Measurements from ENCODE around the gene ST6GALNAC4. TPM values are rescaled to one million over a fixed set of nuclear protein-coding genes. Genes with fewer than 3 reads are reported as not detected.

Gene ST6GALNAC4
- total RNA-seq, 1 donor from 2014 or later, result 5.5 TPM

GRCh38 chr9:127960410-127961154 lies 43.7 kb upstream of the ST6GALNAC4 start:
- Histone ChIP-seq H3K9ac (no peak overlapping the region), H3K4me1 (peaks cover 12% of the 10 kb centered on the region), H3K79me2 (ENCODE audit: low read depth) (peaks cover 98% of the 10 kb centered on the region)

GRCh38 chr9:127959841-127960409 lies 43.1 kb upstream of the ST6GALNAC4 start:
- H3K4me2 ChIP-seq, result peak overlapping the region; percentile 40
- no peaks in the 10 kb centered on the region for H3K36me3 ChIP-seq
- peaks cover 99% of the 10 kb centered on the region for H3K79me2 ChIP-seq (ENCODE audit: low read depth)
- H3K9me3 ChIP-seq (ENCODE audit: low read depth), result no peaks in the 10 kb centered on the region
- Mint-ChIP-seq H3K4me1 (peaks cover 24% of the 10 kb centered on the region), H3K4me3 (peak overlapping the region; percentile 39), H3K27ac (no peak overlapping the region), H3K9me3 (peaks cover 5% of the 10 kb centered on the region), H3K36me3 (peaks cover 9% of the 10 kb centered on the region), H3K27me3 (ENCODE audit: insufficient read depth, low read depth) (peaks cover 2% of the 10 kb centered on the region)
- no peak overlapping the region for H2AFZ ChIP-seq (replicated peaks)
- peaks cover 12% of the 10 kb centered on the region for H3K4me1 ChIP-seq
- TF ChIP-seq CTCF (IDR thresholded peaks at IDR 0.05), result no peak
- TF ChIP-seq EZH2 (IDR thresholded peaks at IDR 0.05), result no peak
- TF ChIP-seq EZH2phosphoT487 (IDR thresholded peaks at IDR 0.05), result no peak
- no peak overlapping the region for H3K9ac ChIP-seq
- H4K20me1 ChIP-seq (ENCODE audit: low read depth), result peaks cover 99% of the 10 kb centered on the region
- no peaks in the 10 kb centered on the region for H3K27me3 ChIP-seq
- peak overlapping the region; percentile 86 for H3K27ac ChIP-seq
- H3F3A ChIP-seq (ENCODE audit: low read depth), result peaks cover 16% of the 10 kb centered on the region
- DNase-seq (ENCODE audit: low spot score), result no peak
- no peak overlapping the region for H3K4me3 ChIP-seq

More at GRCh38 chr9:127960410-127961154, 43.7 kb upstream of the ST6GALNAC4 start:
- Histone ChIP-seq H4K20me1 (ENCODE audit: low read depth) (peaks cover 99% of the 10 kb centered on the region), H3F3A (ENCODE audit: low read depth) (peaks cover 16% of the 10 kb centered on the region), H3K4me2 (peak overlapping the region; percentile 40), H3K4me3 (no peak overlapping the region), H3K27ac (peak overlapping the region; percentile 86), H2AFZ (replicated peaks) (no peak overlapping the region), H3K36me3 (no peaks in the 10 kb centered on the region), H3K9me3 (ENCODE audit: low read depth) (no peaks in the 10 kb centered on the region), H3K27me3 (no peaks in the 10 kb centered on the region)
- no peak overlapping the region for H3K27ac Mint-ChIP-seq
- TF ChIP-seq CTCF (IDR thresholded peaks at IDR 0.05) (no peak), EZH2 (IDR thresholded peaks at IDR 0.05) (no peak), EZH2phosphoT487 (IDR thresholded peaks at IDR 0.05) (no peak)
- H3K36me3 Mint-ChIP-seq, result peaks cover 9% of the 10 kb centered on the region
- peaks cover 26% of the 10 kb centered on the region for H3K4me1 Mint-ChIP-seq
- H3K27me3 Mint-ChIP-seq (ENCODE audit: insufficient read depth, low read depth), result peaks cover 2% of the 10 kb centered on the region
- DNase-seq (ENCODE audit: low spot score), result peak; percentile 56
- H3K4me3 Mint-ChIP-seq, result peak overlapping the region; percentile 39
- H3K9me3 Mint-ChIP-seq, result peaks cover 5% of the 10 kb centered on the region

GRCh38 chr9:127959398-127959797 lies 42.6 kb upstream of the ST6GALNAC4 start:
- H3K36me3 Mint-ChIP-seq, result peaks cover 9% of the 10 kb centered on the region
- no peak overlapping the region for H3K27ac Mint-ChIP-seq
- no peak overlapping the region for H3K4me3 ChIP-seq
- peaks cover 12% of the 10 kb centered on the region for H3K4me1 ChIP-seq
- no peak for DNase-seq (ENCODE audit: low spot score)
- no peak overlapping the region for H3K9ac ChIP-seq
- no peak overlapping the region for H3K4me2 ChIP-seq
- no peak overlapping the region for H3K27ac ChIP-seq
- H3K27me3 Mint-ChIP-seq (ENCODE audit: insufficient read depth, low read depth), result peaks cover 2% of the 10 kb centered on the region
- no peak overlapping the region for H3K4me3 Mint-ChIP-seq
- peaks cover 5% of the 10 kb centered on the region for H3K9me3 Mint-ChIP-seq
- no peak for TF ChIP-seq EZH2phosphoT487 (IDR thresholded peaks at IDR 0.05)
- TF ChIP-seq EZH2 (IDR thresholded peaks at IDR 0.05), result no peak
- no peak for TF ChIP-seq CTCF (IDR thresholded peaks at IDR 0.05)
- H3F3A ChIP-seq (ENCODE audit: low read depth), result peaks cover 16% of the 10 kb centered on the region
- H3K79me2 ChIP-seq (ENCODE audit: low read depth), result peaks cover 100% of the 10 kb centered on the region
- H2AFZ ChIP-seq (replicated peaks), result no peak overlapping the region
- H3K4me1 Mint-ChIP-seq, result peaks cover 24% of the 10 kb centered on the region
- no peaks in the 10 kb centered on the region for H3K36me3 ChIP-seq
- H3K27me3 ChIP-seq, result no peaks in the 10 kb centered on the region
- peaks cover 99% of the 10 kb centered on the region for H4K20me1 ChIP-seq (ENCODE audit: low read depth)
- H3K9me3 ChIP-seq (ENCODE audit: low read depth), result no peaks in the 10 kb centered on the region
